ENCODE results near the gene KCNG3.

The KCNG3 gene

DNA sequence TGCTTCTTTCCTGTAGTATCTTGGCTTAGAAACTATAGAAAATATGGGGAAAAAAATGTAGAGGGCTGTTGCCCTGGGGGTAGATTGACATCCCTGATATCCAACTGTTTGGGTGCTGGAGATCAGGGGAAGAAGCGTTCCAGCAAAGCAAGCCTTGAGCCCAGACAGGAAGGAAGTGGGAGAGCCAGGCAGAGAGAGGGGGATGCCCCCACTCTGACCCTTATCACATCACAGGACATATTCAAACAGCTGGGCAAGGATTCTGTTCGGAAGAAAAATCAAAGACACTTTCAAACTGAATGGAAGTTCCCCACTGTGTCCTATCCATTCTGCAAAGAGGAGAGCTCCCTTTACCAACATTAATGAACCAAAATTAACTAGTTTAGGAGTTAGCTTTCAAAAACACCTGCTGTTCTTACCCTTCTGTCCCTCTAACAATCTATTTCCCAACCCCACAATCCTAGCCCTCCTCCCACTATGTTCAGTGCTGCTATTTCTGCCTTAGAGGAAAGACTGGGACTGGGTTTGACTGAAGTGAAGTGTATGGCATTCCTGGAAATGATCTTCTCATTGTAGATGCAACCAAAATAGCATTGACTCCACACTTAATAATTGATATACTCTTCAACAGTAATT, 16.9 kb upstream of the KCNG3 start:
- H3K36me3 ChIP-seq (ENCODE audit: low read length), result no peaks in the 10 kb centered on the region
- H4K20me1 ChIP-seq (ENCODE audit: low read depth, low read length), result no peaks in the 10 kb centered on the region
- no peak overlapping the region for H3K4me3 ChIP-seq (ENCODE audit: insufficient read depth, low read length, poor library complexity, severe bottlenecking)
- H3K27me3 ChIP-seq (ENCODE audit: low read length), result no peaks in the 10 kb centered on the region
- no peak overlapping the region for H3K9ac ChIP-seq (ENCODE audit: low read length)
- no peak overlapping the region for H3K4me2 ChIP-seq (ENCODE audit: low read depth, low read length, poor library complexity, severe bottlenecking)
- no peak overlapping the region for H2AFZ ChIP-seq (ENCODE audit: low read depth, low read length, severe bottlenecking)
- H3K27ac ChIP-seq (ENCODE audit: low read depth, low read length), result no peak overlapping the region
- H3K9me3 ChIP-seq (ENCODE audit: insufficient read depth, low read length), result no peaks in the 10 kb centered on the region
- H3K9me2 ChIP-seq (replicated peaks; ENCODE audit: insufficient read depth, low read length), result no peaks in the 10 kb centered on the region
- TF ChIP-seq CTCF (IDR thresholded peaks at IDR 0.05; ENCODE audit: insufficient read depth, low read length, poor library complexity, severe bottlenecking), result no peak
- no peak for TF ChIP-seq EZH2phosphoT487 (conservative IDR thresholded peaks at IDR 0.05; ENCODE audit: low read length)
- H3F3A ChIP-seq (ENCODE audit: insufficient read depth), result no peaks in the 10 kb centered on the region; the same call in 1 of the 2 replicates
- no peaks in the 10 kb centered on the region for H3K79me2 ChIP-seq (ENCODE audit: insufficient read depth, low read length)

DNA sequence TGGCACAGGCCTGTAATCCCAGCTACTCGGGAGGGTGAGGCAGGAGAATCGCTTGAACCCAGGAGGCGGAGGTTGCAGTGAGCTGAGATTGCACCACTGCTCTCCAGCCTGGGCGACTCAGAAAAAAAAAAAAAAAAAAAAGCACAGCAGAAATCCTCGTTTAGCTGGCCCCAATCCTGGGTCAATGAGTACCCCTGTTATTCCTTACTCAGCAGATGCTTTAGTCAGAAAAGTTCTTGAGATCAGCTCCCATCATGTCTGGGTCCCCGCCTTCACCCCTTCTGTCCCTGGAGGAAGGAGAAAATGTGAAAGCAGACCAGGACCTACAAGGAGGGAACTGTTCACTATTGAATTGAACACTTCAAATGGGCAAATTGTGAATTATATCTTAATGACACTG, 16.4 kb upstream of the KCNG3 start:
- Histone ChIP-seq H3K36me3 (ENCODE audit: low read length) (no peaks in the 10 kb centered on the region), H2AFZ (ENCODE audit: low read depth, low read length, severe bottlenecking) (no peak overlapping the region), H3K27me3 (ENCODE audit: low read length) (no peaks in the 10 kb centered on the region), H3K27ac (ENCODE audit: low read depth, low read length) (no peak overlapping the region), H3K9ac (ENCODE audit: low read length) (no peak overlapping the region), H3K79me2 (ENCODE audit: insufficient read depth, low read length) (no peaks in the 10 kb centered on the region), H4K20me1 (ENCODE audit: low read depth, low read length) (no peaks in the 10 kb centered on the region), H3F3A (ENCODE audit: insufficient read depth) (no peaks in the 10 kb centered on the region; the same call in 1 of the 2 replicates), H3K9me3 (ENCODE audit: insufficient read depth, low read length) (no peaks in the 10 kb centered on the region), H3K9me2 (replicated peaks; ENCODE audit: insufficient read depth, low read length) (no peaks in the 10 kb centered on the region), H3K4me2 (ENCODE audit: low read depth, low read length, poor library complexity, severe bottlenecking) (no peak overlapping the region), H3K4me3 (ENCODE audit: insufficient read depth, low read length, poor library complexity, severe bottlenecking) (no peak overlapping the region)
- TF ChIP-seq CTCF (IDR thresholded peaks at IDR 0.05; ENCODE audit: insufficient read depth, low read length, poor library complexity, severe bottlenecking) (no peak), EZH2phosphoT487 (conservative IDR thresholded peaks at IDR 0.05; ENCODE audit: low read length) (no peak)

DNA sequence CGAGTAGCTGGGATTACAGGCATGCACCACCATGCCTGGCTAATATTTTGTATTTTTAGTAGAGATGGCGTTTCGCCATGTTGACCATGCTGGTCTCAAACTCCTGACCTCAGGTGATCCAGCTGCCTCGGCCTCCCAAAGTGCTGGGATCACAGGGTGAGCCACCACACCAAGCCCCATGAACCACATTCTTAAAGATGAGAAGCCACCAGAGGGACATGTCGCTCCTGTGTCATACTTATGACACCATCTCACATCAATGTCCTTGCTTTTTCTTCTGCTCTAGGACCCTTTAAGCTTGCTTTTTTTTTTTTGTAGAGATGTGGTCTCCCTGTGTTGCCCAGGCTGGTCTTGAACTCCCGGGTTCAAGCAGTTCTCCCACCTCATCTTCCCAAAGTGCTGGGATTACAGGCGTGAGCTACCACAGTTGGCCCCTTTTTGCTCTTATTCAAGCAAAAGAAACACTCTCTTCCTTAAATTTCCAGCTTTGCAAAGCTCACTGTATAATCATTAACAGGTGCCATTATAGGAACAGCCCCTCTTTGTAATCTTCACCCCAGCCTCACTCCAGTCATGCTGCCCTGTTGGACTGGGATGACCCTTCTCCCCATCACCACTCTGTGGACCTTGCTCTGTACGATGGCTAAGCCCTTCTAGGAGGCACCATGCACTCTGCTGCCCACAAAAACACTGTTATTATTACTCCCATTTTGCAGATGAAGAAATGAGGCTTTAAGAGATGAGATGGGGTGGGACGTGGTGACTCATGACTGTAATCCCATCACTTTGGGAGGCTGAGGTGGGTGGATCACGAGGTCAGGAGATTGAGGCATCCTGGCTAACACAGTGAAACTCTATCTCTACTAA, 10.8 kb upstream of the KCNG3 start:
- H3K36me3 ChIP-seq (ENCODE audit: low read length), result no peaks in the 10 kb centered on the region
- H3F3A ChIP-seq (ENCODE audit: insufficient read depth), result no peaks in the 10 kb centered on the region
- H3K79me2 ChIP-seq (ENCODE audit: insufficient read depth, low read length), result no peaks in the 10 kb centered on the region
- H4K20me1 ChIP-seq (ENCODE audit: low read depth, low read length), result no peaks in the 10 kb centered on the region
- H2AFZ ChIP-seq (ENCODE audit: low read depth, low read length, severe bottlenecking), result no peak overlapping the region
- no peak overlapping the region for H3K9ac ChIP-seq (ENCODE audit: low read length)
- no peaks in the 10 kb centered on the region for H3K9me2 ChIP-seq (replicated peaks; ENCODE audit: insufficient read depth, low read length)
- H3K4me2 ChIP-seq (ENCODE audit: low read depth, low read length, poor library complexity, severe bottlenecking), result no peak overlapping the region
- no peak overlapping the region for H3K27ac ChIP-seq (ENCODE audit: low read depth, low read length)
- H3K4me3 ChIP-seq (ENCODE audit: insufficient read depth, low read length, poor library complexity, severe bottlenecking), result no peak overlapping the region
- no peaks in the 10 kb centered on the region for H3K9me3 ChIP-seq (ENCODE audit: insufficient read depth, low read length)
- H3K27me3 ChIP-seq (ENCODE audit: low read length), result no peaks in the 10 kb centered on the region
- TF ChIP-seq EZH2phosphoT487 (conservative IDR thresholded peaks at IDR 0.05; ENCODE audit: low read length), result no peak
- TF ChIP-seq CTCF (IDR thresholded peaks at IDR 0.05; ENCODE audit: insufficient read depth, low read length, poor library complexity, severe bottlenecking), result no peak
